G401 (cell line): ENCODE results near the gene LHX5. TPM values are rescaled to one million over a fixed set of nuclear protein-coding genes. Genes with fewer than 3 reads are reported as not detected.

ENCODE experiments used
- DNase-seq: peaks from one replicate; pipeline ENCODE4 v3.0.0-alpha.2; 2015; ENCODE audit warnings: low spot score
- in situ Hi-C: cut with HindIII; loops from 2 replicates; pipeline ENCODE4 v1.10.0; 2016; ENCODE audit warnings: low sequenced_read_pairs, mixed read lengths
- total RNA-seq: library from RNA; depleted of rRNA; stranded (reverse); fragments of >200 nt; shearing (Covaris generic); gene quantifications from 2 replicates; pipeline ENCODE4 v1.2.3, GENCODE V29; 2014

LHX5 gene
- total RNA-seq, 1 experiment from 2014 or later, result not detected

DNA sequence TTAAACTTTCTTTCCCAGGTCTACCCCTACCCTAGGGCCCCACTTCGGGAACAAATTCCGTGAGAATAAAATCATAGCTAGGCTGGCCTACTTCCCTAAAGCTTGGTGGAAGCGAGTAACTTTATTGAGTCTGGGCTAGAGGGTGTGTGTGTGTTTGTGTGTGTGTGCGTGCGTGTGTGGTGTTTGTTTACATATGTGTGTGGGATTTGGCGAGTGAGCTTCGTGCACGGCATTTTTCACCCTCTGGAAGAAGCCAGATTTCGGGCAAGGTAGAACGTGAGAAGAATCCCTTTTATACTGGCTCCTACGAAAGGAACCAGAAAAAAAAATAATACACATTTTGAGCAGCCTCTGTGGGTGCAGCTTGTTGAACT is 7.5 kb upstream of the LHX5 start:
- no peak for DNase-seq
- in situ Hi-C loops, result no loop called here

DNA sequence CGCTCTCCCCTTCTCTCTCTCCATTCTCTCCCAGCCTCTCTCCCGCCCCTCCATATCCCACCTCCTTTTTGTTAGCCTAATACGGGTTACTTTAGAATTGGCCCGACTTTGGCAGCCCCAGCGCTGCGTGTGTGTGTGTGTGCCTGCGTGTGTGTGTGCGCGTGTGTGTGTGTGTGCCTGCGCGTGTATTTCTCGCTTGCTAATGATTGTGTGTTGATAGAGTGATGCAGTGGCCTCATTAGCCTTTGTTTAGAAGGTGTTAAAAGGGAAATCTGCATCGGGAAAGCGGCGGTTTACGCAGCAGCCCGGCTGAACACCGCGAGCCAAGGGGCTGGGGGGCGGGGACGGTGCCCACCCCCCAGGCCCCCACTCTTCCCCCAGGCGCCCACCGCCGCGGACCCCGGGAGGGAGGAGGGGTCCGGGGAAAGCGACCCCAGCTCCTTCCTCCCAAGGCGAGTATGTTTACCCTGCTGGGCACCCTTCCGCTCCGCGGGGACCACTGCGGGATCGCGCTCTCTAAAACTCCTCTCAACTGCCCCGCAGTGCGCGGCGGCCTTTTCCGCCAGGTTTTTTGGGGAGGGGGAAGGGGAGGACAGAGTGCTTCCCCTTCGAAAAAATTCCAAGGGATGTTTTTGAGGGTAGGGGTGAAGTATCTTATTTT is 6.8 kb upstream of the LHX5 start:
- in situ Hi-C loops, result no loop called here
- DNase-seq, result no peak

GRCh38 chr12:113477842-113478215 is 6.2 kb upstream of the LHX5 start:
- in situ Hi-C loops, result no loop called here
- no peak for DNase-seq

DNA sequence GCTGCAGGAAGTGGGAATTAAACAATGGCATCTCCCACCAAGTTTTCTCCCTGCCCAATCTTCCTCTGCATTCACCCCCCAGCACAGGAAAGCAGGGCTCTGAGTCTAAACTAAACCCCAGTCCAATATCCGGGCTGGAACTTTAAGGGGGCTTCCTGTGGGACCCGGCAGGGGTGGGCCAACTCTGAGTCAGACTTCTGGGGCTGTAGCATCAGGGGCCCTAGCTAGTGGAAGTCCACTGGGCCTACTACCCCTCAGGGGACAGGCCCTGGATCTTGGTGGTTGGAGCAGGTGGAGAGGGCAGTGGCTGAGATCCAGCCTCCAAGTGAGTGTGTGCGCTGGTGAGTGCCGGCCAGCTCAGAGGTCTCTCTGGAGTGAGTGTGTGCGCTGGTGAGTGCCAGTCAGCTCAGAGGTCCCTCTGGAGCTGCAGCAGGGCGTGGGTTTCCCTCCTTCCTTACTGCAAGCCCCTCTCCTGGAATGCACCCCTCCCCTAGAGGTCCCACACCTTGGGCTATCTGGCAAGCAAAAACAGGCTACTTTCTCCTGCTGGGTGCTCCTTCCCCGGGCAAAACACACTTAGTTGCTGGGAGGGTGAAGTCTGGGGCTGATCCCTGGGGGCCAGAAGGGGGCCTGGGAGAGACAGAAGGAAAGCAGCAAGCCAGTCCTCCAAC is 5.6 kb upstream of the LHX5 start:
- DNase-seq, result no peak
- in situ Hi-C loops, result no loop called here

DNA sequence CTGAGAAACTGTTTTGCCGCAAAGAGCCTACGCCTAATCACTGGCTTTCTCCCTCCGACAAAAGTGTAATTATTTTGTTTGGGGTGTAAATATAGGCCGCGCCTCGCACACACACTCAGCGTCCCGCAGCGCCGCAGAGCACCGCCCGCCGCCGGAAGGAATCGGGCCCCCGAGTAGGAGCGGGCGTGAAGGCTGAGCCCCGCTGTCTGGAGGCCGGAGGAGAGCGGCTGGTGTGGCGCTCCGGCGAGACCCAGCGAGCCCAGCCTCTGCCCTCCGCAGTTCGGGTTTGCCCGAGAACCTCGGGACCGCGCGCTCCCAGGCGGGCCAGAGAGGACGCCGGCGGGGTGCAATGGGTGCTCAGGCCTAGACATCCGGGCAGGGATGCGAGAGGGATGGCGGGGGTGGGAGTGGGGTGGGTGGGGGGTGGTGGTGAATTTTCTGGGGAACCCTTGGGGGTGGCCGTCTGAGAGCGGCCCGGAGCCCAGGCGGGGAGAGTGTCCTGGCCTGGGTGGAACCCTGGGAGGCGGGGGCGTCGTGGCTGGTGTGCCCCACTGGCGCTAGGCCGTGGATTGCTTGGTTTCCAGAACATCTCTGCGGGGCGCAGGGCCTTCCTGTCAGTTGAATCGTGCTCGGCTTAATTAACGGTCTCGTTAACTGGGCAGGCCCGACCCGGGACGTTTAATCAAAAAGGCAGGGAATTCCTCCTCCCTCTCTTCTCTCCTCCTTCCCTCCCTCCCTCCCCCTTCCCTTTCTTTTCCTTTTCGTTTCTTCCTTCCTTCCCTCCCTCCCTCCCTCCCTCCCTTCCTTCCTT is 4.7 kb upstream of the LHX5 start:
- no peak for DNase-seq
- in situ Hi-C loops, result no loop called here

DNA sequence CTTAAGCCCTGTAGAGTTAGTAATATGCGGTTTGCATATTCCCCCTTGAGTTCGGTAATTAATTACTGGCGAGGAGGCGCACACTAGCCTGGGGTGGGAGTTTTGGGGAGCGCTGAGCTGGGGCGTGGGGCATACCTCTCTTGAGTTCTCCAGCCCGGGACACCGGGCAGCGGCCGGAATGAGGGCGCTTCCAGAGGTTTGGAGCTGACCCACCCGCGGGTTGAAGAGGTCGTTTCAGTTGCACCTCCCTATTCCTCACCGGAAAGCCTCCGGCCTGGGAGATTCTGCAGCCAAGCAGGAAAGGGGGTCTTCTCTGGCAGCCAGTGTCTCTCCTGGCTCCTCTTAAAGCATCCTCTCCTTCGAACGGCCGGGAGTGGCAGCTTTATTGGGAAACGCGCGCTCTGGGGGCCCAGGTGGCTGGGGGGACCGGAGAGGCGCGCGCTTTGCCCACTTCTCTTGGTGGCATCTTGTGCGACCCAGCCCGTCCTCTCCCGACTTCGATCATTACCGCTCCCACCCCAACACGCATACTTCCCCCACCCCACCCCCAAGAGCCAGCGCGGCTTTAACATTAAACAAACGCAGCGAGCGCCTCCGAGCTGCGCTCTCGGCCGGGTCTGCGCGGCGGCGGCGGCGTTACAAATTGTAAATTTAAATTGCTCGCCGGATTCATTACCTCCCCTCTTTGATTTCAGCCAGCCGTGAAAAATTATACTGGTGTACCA is 3.9 kb upstream of the LHX5 start:
- in situ Hi-C loops, result no loop called here
- no peak for DNase-seq

DNA sequence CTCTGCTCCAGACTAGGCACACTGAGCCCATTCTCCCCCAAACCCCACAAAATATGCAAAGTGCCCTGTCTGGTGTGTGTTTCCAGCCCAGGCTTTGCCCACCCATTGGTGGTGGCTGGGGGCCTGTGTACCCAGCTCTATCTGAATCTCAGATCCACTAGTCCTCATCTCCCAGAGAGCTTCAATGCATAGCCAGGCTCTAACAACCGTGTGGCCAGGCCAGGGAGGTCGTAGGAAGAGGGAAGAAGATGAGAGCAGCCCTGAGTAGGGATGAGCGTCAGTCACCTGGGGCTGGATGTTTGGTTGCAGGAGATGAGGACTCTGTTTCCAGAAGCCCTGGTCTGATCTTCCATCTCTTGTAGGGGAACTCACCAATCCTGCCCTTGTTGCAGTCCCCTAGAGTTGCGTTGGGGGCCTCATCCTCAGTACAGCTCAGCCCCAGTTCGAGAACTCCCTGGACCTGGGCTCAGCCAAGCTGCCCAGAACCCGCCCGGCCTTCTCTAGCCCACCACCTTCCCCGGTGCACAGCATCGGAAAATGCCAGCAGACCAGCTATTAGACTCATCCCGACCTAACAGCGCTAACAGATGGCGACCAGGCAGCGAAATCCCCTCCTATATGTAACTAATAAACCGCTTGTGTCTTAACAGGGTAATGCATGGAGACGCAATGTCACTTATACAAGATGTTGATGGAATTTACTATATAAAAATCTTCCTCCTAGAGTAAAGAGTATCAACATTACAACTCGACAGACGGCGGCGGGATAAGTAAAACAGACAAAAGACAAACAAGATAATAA is 3.2 kb upstream of the LHX5 start:
- in situ Hi-C loops, result no loop called here
- DNase-seq, result no peak

GRCh38 chr12:113473942-113474341 is 2.3 kb upstream of the LHX5 start:
- in situ Hi-C loops, result no loop called here
- DNase-seq, result no peak

DNA sequence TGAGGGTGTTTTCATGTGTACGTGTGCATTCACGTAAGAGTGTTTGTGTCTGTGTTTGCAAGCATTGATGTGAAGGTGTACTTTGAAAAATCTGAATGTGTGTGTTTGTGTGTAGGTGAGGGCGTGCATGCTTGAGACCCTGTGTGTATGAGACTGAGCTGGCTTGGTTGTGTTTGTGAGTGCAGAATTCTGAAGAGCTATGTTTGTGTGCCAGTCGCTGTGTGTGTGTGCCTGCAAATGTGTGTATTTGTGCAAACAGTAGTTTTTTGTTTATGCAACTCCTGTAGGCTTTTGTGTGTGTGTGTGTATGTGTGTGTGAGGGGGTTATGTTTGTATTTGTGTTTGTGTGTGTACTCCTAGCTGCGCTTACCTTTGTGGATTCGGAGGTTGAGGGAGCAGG is 1.7 kb upstream of the LHX5 start:
- in situ Hi-C loops, result no loop called here

GRCh38 chr12:113472191-113473121 is 785 bp upstream of the LHX5 start:
- no peak for DNase-seq
- in situ Hi-C loops, result no loop called here

More for the DNA sequence above, 1.7 kb upstream of the LHX5 start:
- no peak for DNase-seq

DNA sequence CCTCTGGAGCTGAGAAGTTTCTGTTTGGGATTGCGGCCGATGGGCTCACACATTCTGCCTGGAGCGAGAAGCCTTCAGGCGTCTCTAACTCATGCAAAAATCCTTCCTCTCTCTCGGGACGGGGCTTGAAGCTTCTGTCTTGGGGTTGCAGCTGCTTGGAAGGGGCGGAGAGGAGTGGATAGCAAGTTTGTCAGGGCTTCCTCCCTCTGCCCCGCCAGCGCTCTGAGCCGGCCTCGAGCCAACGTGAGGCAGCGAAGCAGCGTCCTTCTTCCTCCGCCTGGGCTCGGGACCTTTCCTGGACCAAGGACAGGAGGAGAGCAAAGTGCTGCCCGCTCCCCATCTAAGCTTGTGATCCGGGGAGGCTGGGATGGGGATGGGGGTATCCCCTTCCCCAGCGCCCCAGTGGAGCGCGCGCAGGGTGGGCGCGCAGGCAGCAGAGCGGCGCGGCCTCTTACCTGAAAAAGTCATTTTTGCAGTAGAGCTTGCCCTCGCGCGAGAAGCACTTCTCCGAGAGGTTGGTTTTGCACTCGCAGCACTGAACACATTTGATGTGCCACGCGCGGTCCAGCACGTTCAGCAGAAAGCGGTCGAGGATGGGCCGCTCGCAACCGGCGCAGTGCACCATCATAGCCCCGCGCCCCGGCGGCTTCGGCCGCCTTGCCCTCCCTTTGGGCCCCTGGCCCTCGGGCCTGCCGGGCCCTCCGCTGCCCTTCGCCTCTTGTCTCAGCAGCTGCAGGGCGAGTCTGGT is 626 bp downstream of the LHX5 start:
- in situ Hi-C loops, result no loop called here
- DNase-seq, result no peak

- DNase-seq, result no peak
- in situ Hi-C loops, result no loop called here
These were observed 1.5 kb downstream of the LHX5 start for GRCh38 chr12:113469949-113470743.

GRCh38 chr12:113469224-113469948 is 2.3 kb downstream of the LHX5 start:
- DNase-seq, result no peak
- in situ Hi-C loops, result no loop called here

DNA sequence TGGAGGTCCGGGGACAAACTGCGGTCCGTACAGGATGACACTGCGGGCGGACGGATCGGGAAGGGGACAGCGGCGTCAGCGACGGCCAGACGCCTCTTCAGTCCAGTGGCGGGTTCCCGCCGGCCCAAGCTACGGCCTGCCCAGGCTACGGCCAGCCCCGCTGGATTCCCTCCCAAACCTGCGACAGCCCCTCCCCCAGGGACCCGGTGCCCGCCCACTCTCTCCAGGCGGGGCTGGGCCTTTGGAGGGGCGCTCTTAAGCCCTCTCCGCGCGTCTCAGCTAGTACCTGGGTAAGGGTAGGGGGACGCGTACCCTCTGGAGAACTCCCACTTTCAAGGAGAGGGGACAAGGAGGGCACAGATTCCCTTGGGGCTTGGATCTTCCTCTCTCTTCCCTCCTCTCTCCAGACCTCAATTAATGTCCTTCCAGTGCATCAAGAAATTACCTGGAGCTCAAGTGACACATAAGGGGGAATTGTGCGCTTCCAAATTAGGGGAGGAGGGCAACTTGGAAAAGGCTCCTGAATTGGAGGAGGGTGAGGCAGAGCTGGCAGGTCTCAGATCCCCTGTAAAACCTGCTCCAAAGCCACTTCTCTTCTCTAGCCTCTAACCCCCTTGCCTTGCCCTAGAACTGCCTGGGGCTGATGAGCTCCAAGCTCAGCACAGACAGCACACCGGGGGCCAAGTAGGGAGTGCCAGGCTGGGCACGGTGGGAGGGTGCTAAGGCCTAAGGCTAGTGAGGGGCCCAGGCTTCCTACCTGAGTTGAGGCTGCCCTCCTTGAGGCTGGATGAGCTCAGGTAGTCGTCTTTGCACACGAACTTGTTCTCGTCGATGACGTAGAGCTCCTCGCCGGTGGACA is 3.1 kb downstream of the LHX5 start:
- in situ Hi-C loops, result no loop called here
- DNase-seq, result no peak
